ENCODE results near the gene USP35. TPM values are rescaled to one million over a fixed set of nuclear protein-coding genes. Genes with fewer than 3 reads are reported as not detected.

USP35 gene
- total RNA-seq, 2 donors from 2014 or later = 8.6 to 11.2 TPM

DNA sequence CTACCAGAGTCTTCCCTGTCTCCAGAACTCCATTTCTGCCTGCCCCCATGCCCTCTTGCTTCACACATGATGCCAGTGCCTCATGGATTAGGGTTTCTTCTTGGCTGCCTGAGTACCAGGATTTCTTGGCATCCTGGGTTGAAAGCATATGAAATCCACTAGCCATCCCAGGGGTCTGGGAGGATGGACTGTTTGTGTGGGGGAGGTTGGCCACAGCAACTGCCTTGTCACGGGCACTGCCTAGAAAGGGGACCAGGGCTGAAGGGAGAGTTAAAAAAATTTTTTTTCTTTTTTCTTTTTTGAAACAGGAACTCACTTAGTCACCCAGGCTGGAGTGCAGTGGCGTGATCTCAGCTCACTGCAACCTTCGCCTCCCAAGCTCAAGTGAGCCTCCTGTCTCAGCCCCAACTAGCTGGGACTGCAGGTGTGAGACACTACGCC, 4.2 kb downstream of the USP35 start:
- Mint-ChIP-seq H3K27me3 (ENCODE audit: insufficient read depth) (peaks cover 10% of the 10 kb centered on the region), H3K4me1 (peaks cover 15% of the 10 kb centered on the region)

DNA sequence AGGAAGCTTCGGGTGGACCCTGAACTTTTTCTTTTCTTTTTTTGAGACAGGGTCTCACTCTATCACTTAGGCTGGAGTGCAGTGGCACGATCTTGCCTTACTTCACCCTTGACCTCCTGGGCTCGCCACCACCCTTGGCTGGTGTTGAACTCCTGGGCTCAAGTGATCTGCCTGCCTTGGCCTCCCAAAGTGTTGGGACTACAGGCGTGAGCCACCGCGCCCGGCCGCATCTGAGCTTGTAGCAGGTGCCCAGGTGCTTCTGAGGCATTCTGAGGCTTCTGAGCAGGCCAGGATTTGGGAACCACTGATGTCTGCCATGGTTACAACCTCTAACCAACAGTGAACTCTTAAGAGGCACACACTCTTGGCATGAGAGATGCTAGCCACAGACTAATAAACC, 5.1 kb downstream of the USP35 start:
- Mint-ChIP-seq H3K9me3 (no peaks in the 10 kb centered on the region), H3K27ac (no peak overlapping the region), H3K4me3 (no peak overlapping the region), H3K36me3 (ENCODE audit: low read depth) (peaks cover 6% of the 10 kb centered on the region), H3K4me1 (peaks cover 14% of the 10 kb centered on the region), H3K27me3 (ENCODE audit: insufficient read depth) (peaks cover 9% of the 10 kb centered on the region)
- no peak overlapping the region for H3K9ac ChIP-seq (ENCODE audit: extremely low read depth, low read length, poor library complexity, severe bottlenecking)
- DNase-seq = no peak
- peaks cover 8% of the 10 kb centered on the region for H3K4me1 ChIP-seq (ENCODE audit: control insufficient read depth, insufficient read depth, low read length)
- H3K4me3 ChIP-seq (ENCODE audit: low read length) = no peak overlapping the region
- H3K27me3 ChIP-seq (ENCODE audit: control insufficient read depth, insufficient read depth, low read length, poor library complexity, severe bottlenecking) = no peaks in the 10 kb centered on the region
- H3K9me3 ChIP-seq (ENCODE audit: control insufficient read depth, low read length) = no peaks in the 10 kb centered on the region
- peaks cover 1% of the 10 kb centered on the region for H3K36me3 ChIP-seq (ENCODE audit: control insufficient read depth, insufficient read depth, low read length)
- 94 to 98% methylated on average over 8 of the region's 8 CpGs for WGBS, 2 experiments (ENCODE audit: insufficient coverage in 1 of 2, insufficient read length in 1 of 2)
- H3K27ac ChIP-seq (ENCODE audit: low read depth, low read length) = no peak overlapping the region
- TF ChIP-seq, protein P1, sequence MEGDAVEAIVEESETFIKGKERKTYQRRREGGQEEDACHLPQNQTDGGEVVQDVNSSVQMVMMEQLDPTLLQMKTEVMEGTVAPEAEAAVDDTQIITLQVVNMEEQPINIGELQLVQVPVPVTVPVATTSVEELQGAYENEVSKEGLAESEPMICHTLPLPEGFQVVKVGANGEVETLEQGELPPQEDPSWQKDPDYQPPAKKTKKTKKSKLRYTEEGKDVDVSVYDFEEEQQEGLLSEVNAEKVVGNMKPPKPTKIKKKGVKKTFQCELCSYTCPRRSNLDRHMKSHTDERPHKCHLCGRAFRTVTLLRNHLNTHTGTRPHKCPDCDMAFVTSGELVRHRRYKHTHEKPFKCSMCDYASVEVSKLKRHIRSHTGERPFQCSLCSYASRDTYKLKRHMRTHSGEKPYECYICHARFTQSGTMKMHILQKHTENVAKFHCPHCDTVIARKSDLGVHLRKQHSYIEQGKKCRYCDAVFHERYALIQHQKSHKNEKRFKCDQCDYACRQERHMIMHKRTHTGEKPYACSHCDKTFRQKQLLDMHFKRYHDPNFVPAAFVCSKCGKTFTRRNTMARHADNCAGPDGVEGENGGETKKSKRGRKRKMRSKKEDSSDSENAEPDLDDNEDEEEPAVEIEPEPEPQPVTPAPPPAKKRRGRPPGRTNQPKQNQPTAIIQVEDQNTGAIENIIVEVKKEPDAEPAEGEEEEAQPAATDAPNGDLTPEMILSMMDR (conservative IDR thresholded peaks at IDR 0.05) = no peak

More for the DNA sequence above, 4.2 kb downstream of the USP35 start:
- Histone ChIP-seq H3K4me1 (ENCODE audit: control insufficient read depth, insufficient read depth, low read length) (peaks cover 8% of the 10 kb centered on the region), H3K9ac (ENCODE audit: extremely low read depth, low read length, poor library complexity, severe bottlenecking) (no peak overlapping the region), H3K27ac (ENCODE audit: low read depth, low read length) (no peak overlapping the region), H3K27me3 (ENCODE audit: control insufficient read depth, insufficient read depth, low read length, poor library complexity, severe bottlenecking) (no peaks in the 10 kb centered on the region), H3K36me3 (ENCODE audit: control insufficient read depth, insufficient read depth, low read length) (no peaks in the 10 kb centered on the region), H3K9me3 (ENCODE audit: control insufficient read depth, low read length) (no peaks in the 10 kb centered on the region), H3K4me3 (ENCODE audit: low read length) (no peak overlapping the region)
- H3K27ac Mint-ChIP-seq = no peak overlapping the region
- 92 to 100% methylated on average over 2 to 4 of the region's 4 CpGs for WGBS, 2 experiments (ENCODE audit: insufficient coverage in 1 of 2, insufficient read length in 1 of 2)
- TF ChIP-seq, protein P1 (conservative IDR thresholded peaks at IDR 0.05) = no peak
- DNase-seq = no peak
- H3K36me3 Mint-ChIP-seq (ENCODE audit: low read depth) = peaks cover 2% of the 10 kb centered on the region
- H3K9me3 Mint-ChIP-seq = no peaks in the 10 kb centered on the region
- no peak overlapping the region for H3K4me3 Mint-ChIP-seq

DNA sequence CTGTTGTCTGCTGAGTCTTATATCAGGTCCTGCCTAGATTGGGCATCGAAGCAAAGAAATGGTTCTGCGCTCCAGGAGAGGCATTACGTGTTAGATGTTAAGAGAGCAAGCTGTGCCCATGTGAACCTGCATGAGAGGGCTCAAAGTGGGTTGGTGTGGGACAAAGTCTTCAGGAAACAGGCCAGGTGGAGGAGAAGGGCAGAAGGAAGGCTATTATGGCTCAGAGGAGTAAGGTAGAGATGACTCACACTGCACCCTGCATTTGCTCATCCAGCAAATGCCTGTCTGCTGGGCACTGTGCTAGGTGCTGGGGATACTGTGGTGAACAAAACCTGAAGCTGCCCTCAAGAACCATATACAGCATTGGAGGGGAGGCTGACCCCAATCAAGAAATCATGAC, 5.8 kb downstream of the USP35 start:
- Histone ChIP-seq H3K9ac (ENCODE audit: extremely low read depth, low read length, poor library complexity, severe bottlenecking) (no peak overlapping the region), H3K27ac (ENCODE audit: low read depth, low read length) (no peak overlapping the region), H3K4me3 (ENCODE audit: low read length) (no peak overlapping the region), H3K4me1 (ENCODE audit: control insufficient read depth, insufficient read depth, low read length) (peaks cover 6% of the 10 kb centered on the region), H3K9me3 (ENCODE audit: control insufficient read depth, low read length) (no peaks in the 10 kb centered on the region), H3K36me3 (ENCODE audit: control insufficient read depth, insufficient read depth, low read length) (peaks cover 3% of the 10 kb centered on the region), H3K27me3 (ENCODE audit: control insufficient read depth, insufficient read depth, low read length, poor library complexity, severe bottlenecking) (no peaks in the 10 kb centered on the region)
- H3K4me1 Mint-ChIP-seq = peaks cover 14% of the 10 kb centered on the region
- no peaks in the 10 kb centered on the region for H3K9me3 Mint-ChIP-seq
- TF ChIP-seq, protein P1 (conservative IDR thresholded peaks at IDR 0.05) = no peak
- DNase-seq = no peak
- no peak overlapping the region for H3K4me3 Mint-ChIP-seq
- 95 to 100% methylated on average over 3 of the region's 3 CpGs for WGBS, 2 experiments (ENCODE audit: insufficient coverage in 1 of 2, insufficient read length in 1 of 2)
- peaks cover 9% of the 10 kb centered on the region for H3K27me3 Mint-ChIP-seq (ENCODE audit: insufficient read depth)
- H3K27ac Mint-ChIP-seq = no peak overlapping the region
- peaks cover 8% of the 10 kb centered on the region for H3K36me3 Mint-ChIP-seq (ENCODE audit: low read depth)
